ENCODE results near the gene NDUFAB1. TPM values are rescaled to one million over a fixed set of nuclear protein-coding genes. Genes with fewer than 3 reads are reported as not detected.
"Not testable (repeated sequence)": the region's sequence is repeated elsewhere in the genome, so short reads cannot be mapped to it uniquely, and the experiment has no call there.

Gene NDUFAB1
- total RNA-seq, 1 experiment from 2014 or later: 195 TPM

DNA sequence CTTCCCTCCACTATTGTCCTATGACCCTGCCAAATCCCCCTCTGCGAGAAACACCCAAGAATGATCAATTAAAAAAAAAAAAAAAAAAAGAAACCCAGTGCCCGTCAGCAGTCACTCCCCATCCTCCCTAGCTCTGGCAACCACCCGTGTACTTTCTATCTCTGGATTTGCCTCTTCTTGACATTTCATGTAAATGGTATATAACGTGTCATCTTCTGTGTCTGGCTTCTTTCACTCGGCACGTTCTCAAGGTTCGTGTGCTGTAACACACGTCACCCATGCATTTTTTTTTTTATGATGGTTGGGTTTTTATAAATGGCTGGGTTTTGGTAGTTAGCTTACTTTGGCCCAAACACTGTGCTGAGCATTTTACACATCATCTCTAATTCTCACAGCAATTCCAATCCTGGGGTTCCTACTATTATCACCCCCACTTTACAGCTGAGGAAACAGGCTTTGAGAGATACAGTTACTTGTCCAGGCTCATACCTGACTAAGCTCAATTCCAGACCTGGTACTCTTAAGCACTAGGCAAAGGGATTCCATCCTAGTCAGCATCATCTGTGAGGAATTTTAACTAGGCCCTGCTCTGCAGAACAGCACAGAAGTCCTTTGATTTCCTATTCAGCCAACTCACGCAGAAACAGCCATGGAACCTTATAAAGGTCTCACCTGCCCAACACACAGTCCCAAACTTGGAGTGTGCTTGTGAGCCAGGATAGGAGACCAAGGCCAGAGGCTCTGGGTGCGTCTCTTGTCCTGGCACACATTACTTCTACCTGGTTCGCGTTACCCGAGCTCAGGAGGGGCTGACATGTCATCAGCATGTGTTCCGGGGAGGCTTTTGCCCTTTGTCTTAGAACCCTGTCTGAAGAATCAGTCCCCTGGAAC, 11.7 kb downstream of the NDUFAB1 start:
- no peak for DNase-seq (ENCODE audit: extremely low read depth, low read depth)

DNA sequence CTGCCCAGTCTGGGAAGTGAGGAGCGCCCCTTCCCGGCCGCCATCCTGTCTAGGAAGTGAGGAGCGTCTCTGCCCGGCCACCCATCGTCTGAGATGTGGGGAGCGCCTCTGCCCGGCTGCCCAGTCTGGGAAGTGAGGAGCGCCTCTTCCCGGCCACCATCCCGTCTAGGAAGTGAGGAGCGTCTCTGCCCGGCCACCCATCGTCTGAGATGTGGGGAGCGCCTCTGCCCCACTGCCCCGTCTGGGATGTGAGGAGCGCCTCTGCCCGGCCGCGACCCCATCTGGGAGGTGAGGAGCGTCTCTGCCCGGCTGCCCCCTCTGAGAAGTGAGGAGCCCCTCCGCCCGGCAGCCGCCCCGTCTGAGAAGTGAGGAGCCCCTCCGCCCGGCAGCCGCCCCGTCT, 12.8 kb downstream of the NDUFAB1 start:
- DNase-seq (ENCODE audit: extremely low read depth, low read depth): not testable (repeated sequence)

DNA sequence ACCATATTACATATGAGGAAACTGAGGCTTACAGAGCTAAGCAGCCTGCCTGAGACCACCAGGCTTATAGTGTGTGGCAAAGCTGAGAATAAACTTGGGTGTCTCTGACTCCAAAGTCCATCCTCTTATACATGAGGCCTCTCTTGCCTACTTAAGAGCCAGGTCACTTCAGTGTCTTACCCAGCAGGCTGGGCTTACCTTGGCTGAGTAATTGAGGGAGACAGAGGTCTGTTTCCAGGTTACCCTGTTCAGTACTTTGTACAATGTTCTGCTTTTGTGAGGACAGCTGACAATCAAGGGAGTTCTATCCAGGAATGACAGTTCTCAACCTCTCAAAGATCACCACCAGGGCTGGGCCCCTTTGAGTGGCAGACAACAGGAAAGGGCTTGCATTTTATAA, 14.4 kb downstream of the NDUFAB1 start:
- DNase-seq (ENCODE audit: extremely low read depth, low read depth): no peak

DNA sequence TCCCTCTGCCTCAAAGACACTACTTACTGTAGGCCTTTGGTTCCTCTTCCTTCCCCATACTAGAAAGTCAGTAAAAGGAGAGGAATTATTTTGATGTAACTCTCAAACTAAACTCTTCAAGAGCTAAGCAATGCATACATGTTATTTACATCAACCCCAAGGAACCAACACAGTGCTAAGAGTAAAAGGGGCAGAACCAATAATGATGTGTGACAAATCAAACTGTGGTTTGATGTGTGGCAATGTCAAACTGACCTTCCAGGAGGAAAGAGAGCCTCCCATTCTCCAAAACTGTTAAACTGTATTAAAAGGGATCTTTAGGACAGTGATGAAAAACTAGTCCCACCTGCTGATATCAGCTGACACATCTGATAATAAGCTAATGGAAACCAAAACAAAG, 15.7 kb downstream of the NDUFAB1 start:
- DNase-seq (ENCODE audit: extremely low read depth, low read depth): no peak

DNA sequence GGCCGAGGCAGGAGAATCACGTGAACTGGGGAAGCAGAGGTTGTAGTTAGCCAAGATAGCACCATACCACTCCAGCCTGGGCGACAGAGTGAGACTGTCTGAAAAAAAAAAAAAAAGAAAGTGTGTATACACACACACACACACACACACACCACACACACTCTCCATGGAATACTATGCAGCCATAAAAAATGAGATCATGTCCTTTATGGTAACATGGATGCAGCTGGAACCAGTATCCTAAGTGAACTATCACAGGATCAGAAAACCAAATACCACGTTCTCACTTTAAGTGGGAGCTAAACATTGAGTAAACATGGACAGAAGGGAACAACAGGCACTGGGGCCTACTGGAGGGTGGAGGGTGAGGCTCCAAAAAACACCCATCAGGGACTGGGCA, 16.7 kb downstream of the NDUFAB1 start:
- DNase-seq (ENCODE audit: extremely low read depth, low read depth): no peak

DNA sequence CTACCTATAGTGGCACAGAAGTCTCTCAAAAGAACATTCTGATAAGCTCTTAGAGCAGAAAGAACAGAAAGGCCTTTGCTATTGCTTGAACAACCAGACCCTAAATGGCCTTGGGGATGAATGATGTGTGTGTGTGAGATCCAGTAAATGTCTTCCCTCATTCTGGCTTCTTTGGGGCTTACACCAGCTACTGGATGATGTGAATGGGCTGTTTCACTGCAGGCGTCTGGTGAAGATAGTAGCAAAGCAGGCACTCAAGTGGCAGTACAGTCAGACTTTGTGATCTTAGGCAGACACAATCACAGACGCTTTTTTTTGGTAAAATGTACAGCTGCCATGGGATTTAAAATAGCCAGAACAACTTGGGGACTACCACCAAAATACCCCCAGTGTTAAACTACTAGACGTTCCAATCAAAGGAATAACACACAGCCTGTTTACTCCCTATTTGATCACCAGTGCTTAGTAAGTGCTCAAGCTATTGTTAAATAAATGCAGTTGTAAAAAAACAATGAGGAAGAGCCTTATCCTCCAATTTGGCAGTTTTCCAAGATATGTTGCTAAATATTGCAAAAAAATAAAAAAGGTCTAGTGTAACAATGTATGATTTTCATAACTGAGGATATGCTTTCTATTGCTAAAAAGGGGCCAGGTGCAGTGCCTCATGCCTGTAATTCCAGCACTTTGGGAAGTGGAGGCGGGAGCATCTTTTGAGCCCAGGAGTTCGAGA, 17.9 kb downstream of the NDUFAB1 start:
- no peak for DNase-seq (ENCODE audit: extremely low read depth, low read depth)

DNA sequence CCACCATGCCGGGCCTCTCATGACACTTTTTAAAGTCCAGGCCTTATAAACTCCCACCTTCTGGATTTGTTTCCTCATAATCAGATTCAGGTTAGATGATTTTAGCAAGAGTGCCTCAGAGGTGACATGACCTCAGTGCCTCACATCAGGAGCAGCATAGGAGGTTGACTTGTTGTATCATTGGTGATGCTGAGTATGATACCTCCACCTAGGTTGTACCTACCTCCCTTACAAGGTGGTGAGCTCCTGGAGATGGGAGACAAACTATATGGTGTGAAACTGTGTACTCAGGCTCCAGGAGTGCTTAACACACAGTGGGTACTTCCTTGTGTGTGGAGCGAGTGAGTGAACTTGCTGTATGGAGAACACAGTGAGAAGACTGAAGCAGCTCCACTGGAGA, 18.6 kb downstream of the NDUFAB1 start:
- no peak for DNase-seq (ENCODE audit: extremely low read depth, low read depth)

DNA sequence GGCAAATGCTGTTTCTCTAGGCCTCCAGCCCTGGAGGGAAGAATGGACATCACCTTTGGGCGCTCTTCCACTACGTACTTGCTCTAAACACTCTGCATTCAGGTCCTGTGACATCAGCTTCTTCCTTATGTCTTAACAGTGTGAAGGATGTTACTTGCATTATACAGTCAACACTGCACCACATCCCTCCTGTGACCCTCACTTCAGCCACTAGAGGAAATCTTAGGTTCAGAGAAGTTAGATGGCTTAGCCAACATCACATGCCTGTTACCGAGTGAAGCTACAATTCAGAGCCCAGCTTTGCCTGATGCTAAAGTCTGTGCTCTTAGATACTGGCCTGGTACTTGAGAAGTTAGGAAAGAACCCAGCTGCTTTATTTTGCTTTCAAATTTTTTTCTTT, 20.3 kb downstream of the NDUFAB1 start:
- DNase-seq (ENCODE audit: extremely low read depth, low read depth): no peak

DNA sequence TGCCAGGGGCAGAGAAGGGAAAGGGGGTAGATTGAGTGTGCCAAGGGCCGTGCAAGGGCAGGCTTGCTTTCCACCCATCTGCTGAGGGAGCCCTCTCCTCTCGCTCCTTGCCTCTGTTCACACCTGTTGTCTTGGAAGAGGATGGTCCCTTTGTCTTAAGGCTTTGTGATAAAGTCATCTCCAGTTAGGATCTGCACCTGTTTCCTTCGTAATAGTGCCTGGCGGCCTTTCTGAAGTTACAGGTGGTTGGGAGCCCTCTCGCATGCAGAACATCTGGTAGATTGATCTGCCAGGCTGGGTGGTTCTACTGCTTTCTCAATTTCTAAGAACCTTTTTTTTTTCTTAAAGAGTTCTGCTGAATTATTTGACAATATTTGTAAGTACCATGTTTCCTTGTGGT, 22.3 kb downstream of the NDUFAB1 start:
- no peak for DNase-seq (ENCODE audit: extremely low read depth, low read depth)

DNA sequence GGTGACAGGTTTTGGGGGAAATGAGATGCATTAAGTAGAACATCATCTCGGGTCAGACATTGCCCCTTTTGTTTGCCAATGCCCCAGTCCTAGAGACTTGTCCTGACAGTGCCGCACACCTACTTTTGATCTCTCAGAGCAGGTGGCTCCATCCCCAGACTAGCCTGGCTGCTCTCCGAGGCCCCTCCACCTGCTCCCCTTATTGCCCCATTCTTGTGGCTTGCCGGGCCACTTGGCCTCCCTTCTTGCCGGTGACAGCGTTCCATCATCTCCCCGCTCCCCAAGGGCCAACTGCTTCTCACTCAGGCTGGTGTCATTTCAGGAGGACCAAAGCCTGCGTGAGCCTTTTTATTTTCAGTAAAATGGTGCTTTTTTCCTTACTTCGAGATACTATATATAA, 23.7 kb downstream of the NDUFAB1 start:
- no peak for DNase-seq (ENCODE audit: extremely low read depth, low read depth)

DNA sequence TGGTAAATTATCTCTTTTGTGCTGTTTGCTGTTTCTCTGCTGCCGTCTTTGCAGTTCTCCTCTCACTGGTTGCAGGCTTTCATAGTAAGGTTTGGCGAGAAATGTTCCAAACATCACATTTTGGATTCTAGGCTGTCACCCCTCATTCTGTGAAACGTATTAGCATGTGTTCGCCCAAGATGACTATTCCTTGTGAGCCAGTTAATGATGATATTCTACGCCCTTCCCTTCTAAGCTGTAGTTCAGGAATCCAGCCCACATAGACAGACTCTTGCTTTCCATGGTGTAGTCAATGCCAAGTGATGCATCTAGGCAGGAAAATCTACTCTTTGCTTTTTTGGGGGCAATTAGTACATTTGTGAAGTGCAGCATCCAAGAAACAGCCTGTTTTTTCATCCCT, 24.2 kb downstream of the NDUFAB1 start:
- no peak for DNase-seq (ENCODE audit: extremely low read depth, low read depth)

DNA sequence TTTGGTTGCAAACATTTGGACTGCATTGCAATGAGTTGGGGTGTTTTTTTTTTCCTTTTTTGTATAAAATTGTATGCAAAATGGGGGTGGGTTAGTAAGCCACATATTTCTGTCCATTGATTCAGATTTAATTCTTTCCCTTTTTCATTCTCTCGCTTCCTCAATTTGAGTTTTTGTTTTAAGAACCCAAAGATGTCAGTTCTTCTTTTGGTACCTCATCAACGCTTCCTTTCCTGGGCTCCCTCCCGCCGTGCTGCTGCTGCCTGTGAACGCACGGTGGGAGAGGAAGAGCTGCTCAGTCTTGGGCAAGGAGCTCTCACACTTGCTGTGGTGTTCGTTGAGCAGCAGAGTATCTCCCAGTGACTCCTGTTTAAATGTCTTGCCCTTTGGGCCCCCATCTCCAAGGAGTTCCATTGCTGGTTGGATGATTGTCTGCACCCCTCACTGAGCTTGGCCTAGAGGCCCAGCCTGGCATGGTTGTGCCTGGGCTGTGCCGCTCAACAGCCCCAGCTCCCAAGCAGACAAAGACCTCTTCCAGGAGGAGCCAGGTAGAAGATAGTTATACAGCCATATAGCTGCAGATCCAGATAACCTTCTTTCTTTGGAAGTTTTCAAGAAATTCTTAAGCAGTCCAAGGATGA, 25.0 kb downstream of the NDUFAB1 start:
- DNase-seq (ENCODE audit: extremely low read depth, low read depth): no peak

DNA sequence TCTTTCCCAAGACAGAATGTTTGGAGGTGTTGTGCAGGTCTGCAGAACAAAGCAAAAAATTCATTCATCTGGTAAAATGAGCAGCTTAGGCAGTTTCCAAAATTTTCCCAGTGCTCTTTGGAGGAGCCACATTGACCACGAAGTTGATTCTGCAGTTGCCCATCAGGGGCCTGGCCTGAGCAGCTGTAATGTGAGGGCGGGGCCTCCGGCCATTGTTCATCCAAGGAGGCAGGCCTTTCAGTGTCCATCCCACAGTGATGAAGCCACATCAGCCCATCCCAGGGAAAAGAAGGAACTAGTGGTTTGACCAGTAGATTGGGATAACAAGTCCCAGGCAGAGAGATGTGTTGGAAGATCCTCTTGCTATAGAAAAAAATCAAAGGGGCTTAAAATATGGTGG, 28.5 kb downstream of the NDUFAB1 start:
- no peak for DNase-seq (ENCODE audit: extremely low read depth, low read depth)

DNA sequence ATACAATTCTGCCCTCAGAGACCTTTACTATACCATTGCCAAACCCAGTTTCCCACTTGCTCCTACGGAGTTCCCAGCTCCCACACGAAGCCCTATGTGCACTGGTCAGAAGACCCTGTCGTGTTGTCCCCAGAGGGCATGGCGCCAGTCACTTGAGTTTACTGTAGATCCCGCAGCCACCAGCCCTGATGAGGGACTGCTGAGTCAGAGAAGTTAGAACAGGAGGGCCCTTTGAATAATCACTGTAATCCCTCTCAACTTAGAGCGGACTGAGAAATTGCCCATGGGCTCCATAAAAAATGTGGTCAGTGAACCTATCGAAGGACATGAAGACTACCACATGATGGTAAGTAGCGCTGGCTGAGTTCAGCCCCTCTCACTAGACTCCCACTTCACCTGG, 29.4 kb downstream of the NDUFAB1 start:
- DNase-seq (ENCODE audit: extremely low read depth, low read depth): no peak

DNA sequence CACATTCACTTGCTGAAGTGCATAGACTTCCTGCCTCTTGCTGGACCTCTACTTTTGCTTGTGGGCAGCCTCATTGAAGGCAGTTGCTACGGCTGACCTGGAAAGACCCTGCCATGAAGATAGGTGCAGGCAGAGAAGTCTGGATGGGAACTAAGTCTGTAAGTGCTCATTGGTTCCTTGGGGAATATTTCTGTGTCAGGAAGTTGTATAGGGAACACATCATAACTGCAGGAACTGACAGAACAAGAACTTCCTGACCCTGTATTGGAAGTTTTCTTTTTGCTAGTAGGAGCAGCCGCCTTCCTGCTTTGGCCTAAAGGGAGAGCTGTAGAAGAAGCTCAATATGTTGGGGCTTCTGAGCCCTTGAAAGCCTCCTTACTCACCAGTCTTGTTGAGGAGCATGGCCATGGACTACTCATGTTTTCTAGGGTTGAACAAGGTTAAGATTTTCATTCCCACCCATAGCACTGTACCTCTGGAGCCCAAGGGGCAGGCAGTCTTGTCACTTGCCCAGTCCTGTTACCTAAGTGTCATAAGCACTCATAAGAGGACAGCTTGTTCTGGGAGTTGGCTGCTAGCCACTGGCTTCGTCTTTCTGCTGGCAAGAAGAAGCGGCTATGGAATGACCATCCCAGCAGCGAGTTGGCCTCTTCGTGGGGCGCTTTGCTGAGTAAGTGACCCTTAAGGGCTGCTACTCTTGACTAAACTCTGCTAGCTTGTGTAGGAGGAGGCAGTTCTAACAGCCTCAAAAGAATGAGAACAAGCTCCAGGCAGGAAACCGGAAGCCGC, 31.3 kb downstream of the NDUFAB1 start:
- no peak for DNase-seq (ENCODE audit: extremely low read depth, low read depth)

DNA sequence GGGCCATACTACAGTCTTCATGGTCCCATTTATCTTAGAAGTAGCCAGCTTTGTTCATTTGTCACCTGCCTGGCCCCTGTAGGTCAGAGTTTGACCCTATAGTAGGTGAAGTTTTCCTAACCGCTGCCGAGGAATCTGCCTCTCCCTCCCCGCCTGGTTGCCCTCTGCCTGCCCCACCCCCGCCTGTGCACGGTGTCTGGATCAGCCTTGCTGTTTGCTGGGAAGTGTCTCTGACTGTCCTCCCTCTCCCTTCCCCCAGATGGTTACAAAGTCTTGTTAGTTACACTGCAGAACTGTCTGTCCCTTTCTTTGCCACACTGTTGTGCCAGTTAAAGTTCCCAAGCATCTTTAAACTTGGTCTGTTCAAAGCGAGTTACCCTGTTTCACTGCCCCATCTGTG, 32.9 kb downstream of the NDUFAB1 start:
- no peak for DNase-seq (ENCODE audit: extremely low read depth, low read depth)

DNA sequence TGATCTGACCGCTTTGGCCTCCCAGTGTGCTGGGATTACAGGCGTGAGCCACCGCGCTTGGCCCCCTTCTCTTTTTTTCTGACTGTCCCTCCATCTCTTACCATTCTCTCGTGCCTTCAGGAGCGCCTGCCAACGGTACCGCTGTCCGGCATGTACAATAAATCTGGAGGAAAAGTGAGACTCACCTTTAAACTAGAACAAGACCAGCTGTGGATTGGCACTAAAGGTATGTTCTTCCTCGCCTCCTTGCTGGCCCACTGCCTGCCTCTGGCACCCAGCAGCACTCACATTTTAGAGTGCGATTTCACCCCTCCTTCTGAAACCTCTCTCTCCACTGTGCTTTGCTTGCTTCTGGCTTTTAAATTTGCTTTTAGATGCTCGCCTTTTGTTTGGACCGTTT, 33.6 kb downstream of the NDUFAB1 start:
- DNase-seq (ENCODE audit: extremely low read depth, low read depth): no peak

DNA sequence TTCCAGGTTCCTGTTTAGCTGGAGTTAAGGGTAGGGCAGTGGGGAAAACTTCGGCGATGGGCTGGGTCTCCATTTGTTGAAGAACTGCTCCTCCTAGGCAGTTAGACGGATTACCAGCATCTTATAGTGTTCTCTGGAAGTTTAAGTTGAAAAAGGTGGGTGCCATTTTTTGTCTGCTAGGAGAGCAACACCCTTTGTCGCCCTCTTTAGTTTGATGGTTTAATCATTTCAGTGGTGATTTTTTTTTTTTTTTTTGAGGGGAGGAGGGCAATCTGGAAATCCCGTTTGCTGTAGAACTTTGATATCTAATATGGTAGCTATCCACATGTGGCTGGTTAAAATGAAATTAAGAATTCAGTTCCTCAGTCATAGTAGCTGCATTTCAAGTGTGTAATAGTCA, 34.5 kb downstream of the NDUFAB1 start:
- DNase-seq (ENCODE audit: extremely low read depth, low read depth): no peak

DNA sequence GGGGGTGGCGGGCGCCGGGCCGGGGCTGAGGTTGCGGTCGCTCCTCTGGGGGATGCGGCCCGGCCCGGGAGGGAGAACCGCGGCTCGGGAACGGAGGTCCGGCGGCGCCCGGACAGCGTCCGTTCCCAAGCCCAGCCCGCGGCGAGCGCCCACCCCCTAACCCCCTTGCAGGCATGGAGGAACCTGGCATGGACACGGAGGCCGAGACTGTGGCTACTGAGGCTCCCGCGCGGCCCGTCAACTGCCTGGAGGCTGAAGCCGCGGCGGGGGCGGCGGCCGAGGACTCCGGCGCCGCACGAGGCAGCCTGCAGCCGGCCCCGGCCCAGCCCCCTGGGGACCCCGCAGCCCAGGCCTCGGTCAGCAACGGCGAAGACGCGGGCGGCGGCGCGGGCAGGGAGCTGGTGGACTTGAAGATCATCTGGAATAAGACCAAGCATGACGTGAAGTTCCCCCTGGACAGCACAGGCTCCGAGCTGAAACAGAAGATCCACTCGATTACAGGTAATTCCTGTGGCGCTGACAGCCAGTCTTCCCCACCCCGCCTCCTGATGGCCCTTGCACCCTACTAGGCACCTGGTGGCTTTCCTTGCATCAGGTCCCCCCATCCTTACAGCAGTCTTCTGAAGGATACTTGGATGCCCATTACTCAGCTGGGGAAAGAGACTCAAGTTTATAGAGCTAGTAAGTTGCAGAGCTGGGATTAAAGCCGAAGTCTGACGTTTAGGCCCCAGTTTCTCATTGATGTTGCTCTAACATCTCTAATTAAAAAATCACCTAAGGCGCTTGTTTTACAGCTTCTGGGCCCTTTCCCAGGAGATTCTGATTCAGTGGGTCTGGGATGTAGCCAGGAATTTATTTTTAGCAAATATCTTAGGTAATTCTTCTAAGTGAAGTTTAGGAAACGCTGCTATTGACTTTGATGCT, 38.1 kb downstream of the NDUFAB1 start:
- DNase-seq (ENCODE audit: extremely low read depth, low read depth): no peak

Data from NCI-H460 (cell line).